NOMO-1 treated with DMSO at 0.1 percent for 48 hours (cell line): ENCODE results near the gene YPEL5.

Experiments used
- DNase-seq: peaks from one replicate; lab custom pipeline; 2025; ENCODE audit not compliant: unreplicated experiment; lab: John Stamatoyannopoulos, UW

YPEL5 gene

GRCh38 chr2:30164131-30164925, 17.5 kb downstream of the YPEL5 start:
- DNase-seq = no peak

DNA sequence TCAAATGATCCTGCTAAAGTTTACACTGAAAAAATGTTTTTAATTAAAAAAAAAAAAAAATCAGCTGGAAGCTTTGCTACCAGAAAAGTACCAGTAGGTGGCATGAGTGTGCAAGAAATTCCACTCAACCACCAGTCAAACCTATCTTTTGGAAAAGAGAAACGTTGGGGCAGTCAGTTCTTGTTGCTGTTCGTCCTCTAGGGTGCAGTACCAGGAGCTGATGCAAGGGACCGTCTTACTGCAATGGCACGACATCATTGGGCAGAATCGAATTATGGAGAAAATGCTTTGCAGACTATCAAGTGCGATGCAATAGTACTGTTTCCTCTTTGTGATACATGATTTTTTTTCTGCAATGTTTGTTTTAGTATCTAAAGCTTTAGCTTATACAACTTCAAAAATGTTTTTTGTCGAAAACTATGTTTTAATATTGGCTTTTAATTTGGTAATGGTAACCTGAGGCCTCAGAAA, 18.3 kb downstream of the YPEL5 start:
- DNase-seq = peak; percentile 97

- DNase-seq = no peak
Measured at GRCh38 chr2:30165617-30166016, 18.8 kb downstream of the YPEL5 start.

DNA sequence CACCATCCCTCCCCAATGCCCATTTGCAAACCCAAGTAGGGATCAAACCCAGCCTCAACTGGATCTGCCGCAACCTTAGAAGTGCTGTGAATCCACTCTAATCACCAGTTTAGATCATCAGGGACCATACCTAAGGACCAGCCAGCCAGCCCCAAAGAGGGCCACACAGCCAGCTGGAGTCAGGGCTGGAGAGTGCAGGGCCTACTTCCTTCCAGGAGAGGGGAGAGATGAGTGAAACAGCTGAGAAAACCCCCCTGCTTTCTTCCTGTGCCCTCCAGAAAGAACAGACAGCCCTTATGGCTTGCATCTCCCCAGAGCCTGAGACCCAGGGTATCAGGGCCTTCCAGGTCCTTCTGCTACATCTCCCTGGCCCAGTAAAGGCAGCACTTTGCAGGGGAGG, 25.8 kb downstream of the YPEL5 start:
- DNase-seq = no peak

DNA sequence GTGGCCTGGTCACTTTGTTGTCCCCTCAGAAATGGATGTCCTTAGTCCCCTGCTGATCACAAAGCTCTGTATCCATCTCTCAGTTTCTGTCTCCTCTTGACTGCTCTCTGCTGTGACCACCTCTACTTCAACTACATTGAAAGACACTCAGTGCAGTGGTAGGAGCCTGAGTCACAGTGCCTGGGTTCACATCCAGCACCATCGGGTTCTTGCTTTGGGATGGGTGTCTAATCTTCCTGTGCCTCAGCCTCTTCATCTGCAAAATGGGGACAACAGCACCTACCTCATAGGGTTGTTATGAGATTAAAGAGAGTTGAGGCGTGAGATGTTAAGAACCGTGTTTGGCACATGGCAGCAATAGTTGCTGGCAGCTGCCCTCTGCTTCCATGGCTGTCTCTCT, 30.6 kb downstream of the YPEL5 start:
- no peak for DNase-seq

DNA sequence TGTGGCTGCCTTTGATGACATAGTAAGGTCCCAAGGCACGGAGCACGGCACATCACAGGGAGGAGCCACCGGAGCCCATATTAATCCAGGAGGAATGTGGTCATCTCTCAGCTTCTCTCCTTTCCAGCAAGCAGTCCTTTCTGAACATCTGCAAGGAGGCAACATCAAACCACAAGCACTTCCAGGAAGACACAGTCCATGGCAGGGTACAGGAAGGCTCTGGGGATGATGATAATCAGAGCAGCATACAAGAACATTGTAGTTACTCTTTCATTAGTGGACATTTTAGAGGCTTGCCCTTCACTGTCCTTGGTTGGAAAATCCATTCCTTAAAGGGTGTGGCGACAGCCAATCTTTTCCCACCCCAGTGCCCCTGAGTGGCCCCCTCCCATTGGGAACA, 31.1 kb downstream of the YPEL5 start:
- DNase-seq = no peak

DNA sequence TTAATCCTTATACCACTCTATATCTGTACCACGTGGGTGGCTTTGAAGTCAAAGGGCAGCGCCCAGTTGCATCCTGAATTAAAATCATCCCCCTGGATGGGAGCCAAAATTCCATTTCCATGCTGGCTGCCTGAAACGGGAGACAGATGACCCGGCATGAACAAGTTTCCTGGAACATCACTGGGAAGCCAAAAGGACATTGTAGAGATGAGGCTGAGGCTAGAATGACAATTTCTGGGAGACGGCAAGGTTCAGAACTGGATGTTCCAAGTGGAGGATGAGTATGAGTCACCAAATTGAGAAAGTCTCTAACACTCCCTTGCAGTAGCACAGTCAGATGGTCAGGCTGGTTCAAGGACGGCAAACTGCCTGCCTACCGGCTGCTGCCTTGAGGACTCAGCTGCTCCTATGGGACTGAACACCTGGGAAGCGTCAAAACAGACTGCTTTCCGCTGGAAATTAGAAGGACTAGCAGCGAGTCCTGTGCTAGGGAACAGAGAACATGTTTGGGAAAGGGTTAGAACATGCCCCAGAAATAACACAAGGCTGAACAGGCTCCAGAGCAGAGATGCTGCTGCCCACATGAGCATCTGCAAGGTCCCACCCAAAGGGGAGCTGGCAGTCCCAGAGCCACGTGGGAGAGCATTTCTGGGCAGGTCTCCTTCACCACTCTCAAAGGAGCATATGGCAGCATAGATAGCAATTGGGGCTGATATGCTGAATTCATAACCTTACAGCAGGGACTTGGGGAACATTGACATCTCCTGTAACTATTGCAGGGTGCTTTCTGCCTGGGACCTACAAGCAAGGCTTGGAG, 32.0 kb downstream of the YPEL5 start:
- no peak for DNase-seq

GRCh38 chr2:30179536-30179935, 32.7 kb downstream of the YPEL5 start:
- DNase-seq = no peak

DNA sequence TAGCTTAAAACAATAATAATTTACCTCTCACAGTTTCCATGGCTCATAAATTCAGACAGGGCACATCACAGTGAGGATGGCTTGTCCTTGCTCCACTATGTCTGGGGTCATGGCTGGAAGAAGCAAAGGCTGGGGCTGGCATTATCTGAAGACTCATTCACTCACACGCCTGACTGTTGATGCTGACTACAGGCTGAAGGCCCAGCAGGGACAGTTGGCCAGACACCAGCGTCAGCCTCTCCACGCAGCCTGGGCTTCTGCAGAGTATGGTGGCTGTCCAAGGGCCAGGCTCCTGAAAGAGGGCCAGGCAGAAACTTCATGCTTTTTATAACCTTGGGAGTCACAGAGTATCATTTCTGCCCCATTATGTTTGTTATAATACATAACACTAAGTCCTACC, 33.4 kb downstream of the YPEL5 start:
- no peak for DNase-seq

DNA sequence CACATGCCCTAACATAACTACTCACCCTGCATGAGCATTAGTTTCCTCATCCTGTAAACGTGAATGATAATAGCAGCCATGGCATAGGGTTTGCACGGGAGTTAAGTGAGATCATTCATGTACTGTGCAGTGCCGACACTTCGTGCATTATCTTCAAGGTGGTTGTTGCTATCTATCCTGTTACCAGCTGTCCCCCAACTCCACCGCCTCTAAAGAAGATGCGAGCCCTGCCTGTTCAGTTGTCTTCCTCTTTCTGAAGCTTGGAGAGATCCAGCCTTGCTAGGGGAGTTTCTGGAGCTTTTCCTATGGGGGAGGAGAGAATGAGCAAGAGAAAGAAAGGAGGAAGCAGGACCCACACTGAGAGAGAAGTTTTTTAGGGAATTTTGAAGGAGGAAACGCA, 34.4 kb downstream of the YPEL5 start:
- DNase-seq = no peak

DNA sequence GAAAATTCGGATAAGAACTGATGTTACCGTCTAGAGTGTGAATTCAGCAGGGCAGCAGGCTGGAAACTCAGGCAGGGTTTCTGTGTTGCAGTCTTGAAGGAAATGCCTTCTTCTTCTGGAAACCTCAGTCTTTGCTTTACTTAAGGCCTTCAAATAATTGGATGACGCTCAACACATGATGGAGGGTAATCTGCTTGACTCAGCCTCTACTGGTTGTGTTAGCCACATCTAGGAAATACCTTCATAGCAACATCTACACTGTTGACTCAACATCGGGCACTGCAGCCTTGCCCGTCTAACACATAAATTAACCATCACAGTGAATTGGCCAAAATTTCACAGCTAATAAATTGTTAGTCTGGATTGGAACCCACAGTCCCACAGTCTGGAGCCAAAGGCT, 37.2 kb downstream of the YPEL5 start:
- DNase-seq = no peak

DNA sequence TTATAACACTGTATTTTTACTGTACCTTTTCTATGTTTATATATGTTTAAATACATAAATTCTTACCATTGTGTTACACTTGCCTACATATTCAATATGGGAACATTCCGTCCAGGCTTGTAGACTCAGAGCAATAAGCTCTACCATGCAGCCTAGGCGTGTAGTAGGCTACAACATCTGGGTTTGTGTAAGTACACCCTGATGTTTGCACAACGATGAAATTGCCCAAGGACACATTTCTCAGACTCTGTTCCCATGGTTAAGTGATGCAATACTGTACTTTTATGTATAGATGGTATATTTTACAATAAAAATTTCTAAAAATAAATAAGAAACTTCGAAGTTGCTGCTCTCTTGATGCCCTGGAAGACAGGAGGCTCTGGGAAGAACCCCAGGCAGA, 38.4 kb downstream of the YPEL5 start:
- peak; percentile 67 for DNase-seq

DNA sequence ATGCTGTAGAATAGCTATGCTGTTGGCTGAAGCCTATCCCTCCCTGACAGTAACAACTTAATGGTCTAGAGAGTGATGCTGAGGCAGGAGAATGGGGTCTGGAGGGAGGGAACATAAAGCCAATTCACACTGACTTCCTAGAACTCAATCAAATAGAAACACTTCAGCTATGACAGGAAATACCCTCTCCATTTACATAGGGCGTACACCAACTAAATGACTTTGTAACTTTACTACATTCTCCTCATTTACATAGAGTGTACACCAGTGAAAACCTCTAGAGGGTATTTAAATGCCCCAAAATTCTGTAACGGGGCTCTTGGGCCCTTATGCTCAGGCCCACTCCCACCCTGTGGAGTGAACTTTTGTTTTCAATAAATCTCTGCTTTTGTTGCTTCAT, 41.5 kb downstream of the YPEL5 start:
- no peak for DNase-seq

DNA sequence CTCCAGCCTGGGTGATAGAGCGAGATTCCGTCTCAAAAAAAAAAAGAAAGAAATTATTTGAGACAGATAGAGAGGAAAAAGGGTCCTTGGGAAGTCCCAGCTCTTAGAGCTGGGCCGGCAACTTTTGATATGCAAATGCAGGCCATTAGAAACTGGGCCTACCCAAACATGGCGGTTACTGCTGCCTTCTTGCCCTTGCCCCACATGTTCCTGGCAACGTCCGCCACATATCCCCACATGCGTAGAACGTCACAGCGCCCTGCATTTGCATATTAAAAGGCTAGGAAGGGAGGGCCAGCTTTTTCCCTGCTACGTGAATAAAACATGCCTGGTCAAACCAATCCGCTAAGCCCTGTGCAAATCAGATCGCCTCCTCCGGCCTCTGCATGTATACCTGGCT, 43.8 kb downstream of the YPEL5 start:
- no peak for DNase-seq

DNA sequence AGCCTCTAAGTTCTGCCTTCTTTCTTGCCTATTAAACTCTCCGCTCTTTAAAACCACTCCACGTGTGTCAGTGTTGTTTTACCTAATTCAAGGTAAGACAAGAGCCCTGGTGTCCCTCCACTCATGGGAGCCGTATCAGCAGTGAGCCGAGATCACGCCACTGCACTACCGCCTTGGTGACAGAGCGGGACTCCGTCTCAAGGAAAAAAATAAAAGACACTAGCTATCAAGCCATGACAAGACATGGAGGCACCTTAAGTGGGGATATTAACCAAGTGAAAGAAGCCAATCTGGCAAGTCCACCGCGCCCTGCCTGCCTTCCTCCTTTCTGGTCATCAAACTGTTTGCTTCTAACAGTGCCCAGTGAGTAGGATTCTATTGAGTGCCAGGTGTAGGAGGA, 44.3 kb downstream of the YPEL5 start:
- DNase-seq = no peak

GRCh38 chr2:30191819-30192271, 45.0 kb downstream of the YPEL5 start:
- DNase-seq = no peak

DNA sequence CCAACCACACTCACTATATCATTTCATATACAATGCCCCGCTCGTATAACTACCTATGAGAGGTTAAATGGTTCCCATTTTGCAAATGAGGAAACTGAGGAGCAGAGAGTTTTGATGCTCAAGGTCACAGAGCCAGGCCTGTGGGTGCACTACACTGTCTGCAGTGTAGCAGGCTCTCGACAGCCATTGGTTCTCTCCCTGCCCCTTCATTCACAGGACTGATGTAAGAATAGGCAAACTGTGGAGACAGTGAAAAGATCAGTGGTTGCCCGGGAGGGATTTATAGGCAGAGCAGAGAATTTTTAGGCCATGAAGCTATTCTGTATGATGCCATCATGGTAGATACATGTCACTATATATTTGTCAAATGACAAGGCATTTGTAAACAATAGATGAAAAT, 45.5 kb downstream of the YPEL5 start:
- DNase-seq = no peak

GRCh38 chr2:30193104-30193681, 46.4 kb downstream of the YPEL5 start:
- no peak for DNase-seq

GRCh38 chr2:30194421-30194820, 47.6 kb downstream of the YPEL5 start:
- no peak for DNase-seq

DNA sequence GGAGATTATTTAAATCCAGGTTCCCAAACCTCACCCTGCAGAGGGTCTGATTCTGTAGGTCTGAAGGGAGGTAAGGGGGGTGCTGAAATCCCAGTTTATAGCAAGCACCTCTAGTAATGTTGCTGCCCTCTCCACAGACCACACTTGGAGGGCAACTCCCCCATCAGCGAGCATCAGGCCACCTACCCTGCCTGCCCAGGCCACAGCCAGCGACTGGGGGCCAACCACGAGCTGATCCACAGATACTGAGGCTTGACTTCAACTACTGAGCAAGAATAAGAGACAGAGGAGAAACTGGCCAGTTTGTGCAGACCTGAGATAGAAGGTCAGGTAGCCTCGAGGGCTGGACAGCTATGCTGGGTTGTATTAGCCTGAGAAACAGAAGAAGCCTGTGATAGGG, 48.2 kb downstream of the YPEL5 start:
- DNase-seq = no peak

GRCh38 chr2:30197570-30198192, 50.9 kb downstream of the YPEL5 start:
- DNase-seq = no peak
